Muscle of leg (tissue), 9 donors: Measurements from ENCODE around the gene MEX3C. TPM values are rescaled to one million over a fixed set of nuclear protein-coding genes. Genes with fewer than 3 reads are reported as not detected.

ENCODE experiments used
- polyA plus RNA-seq, 8 donors: library from polyadenylated mRNA; unstranded; fragments of 120-200 nt; gene quantifications; one replicate each; pipeline versions ENCODE4 v1.2.1 to v1.2.3, GENCODE V29; 2013; ENCODE audit warnings: inconsistent platforms in 1 of 8, low replicate concordance in 1 of 8; ENCODE audit not compliant: insufficient read length in 8 of 8, insufficient read depth in 1 of 8
- total RNA-seq: library from RNA; stranded (reverse); fragments of 120-200 nt; gene quantifications from one replicate; pipeline ENCODE4 v1.2.4, GENCODE V29; 2013

Gene MEX3C
- total and polyA plus RNA-seq, 9 donors = 28.5 to 38.7 (median 31.1) TPM

Other genes with a start within 250 kb of the MEX3C start
- 5.6 TPM for gene ELAC1, start 229.6 kb downstream of the MEX3C start, total RNA-seq
- 1 to 10 TPM; 5.0 to 7.5 (median 6.4) TPM for gene ELAC1, start 229.6 kb downstream of the MEX3C start, polyA plus RNA-seq
- gene SMAD4, start 167.5 kb downstream of the MEX3C start, total RNA-seq = 102 TPM
- gene SMAD4, start 167.5 kb downstream of the MEX3C start, polyA plus RNA-seq = 10 to 100 TPM; 67.8 to 94.6 (median 77.8) TPM